Sigmoid colon (tissue), 7 donors: ENCODE results near the gene ABCA13. TPM values are rescaled to one million over a fixed set of nuclear protein-coding genes. Genes with fewer than 3 reads are reported as not detected.
"Not testable (repeated sequence)": the region's sequence is repeated elsewhere in the genome, so short reads cannot be mapped to it uniquely, and the experiment has no call there.

Experiments
- DNase-seq: peaks from one replicate; pipeline ENCODE4 v3.0.0-alpha.2; 2019
- H3K27ac ChIP-seq, 4 donors: fragments of 200-600 bp; sonication (generic); one replicate each; pipeline ENCODE4 v1.5.1; 2016 to 2019; ENCODE audit warnings: mild to moderate bottlenecking in 1 of 4
- H3K27me3 ChIP-seq, 3 donors: fragments of 200-600 bp; sonication (generic); one replicate each; pipeline ENCODE4 v1.5.1; 2019; ENCODE audit warnings: mild to moderate bottlenecking in 1 of 3
- H3K36me3 ChIP-seq, 4 donors: fragments of 200-600 bp; sonication (generic); one replicate each; pipeline ENCODE4 v1.5.1; 2016 to 2019
- H3K4me1 ChIP-seq, 4 donors: fragments of 200-600 bp; sonication (generic); one replicate each; pipeline ENCODE4 v1.5.1; 2017 to 2019
- H3K4me3 ChIP-seq, 4 donors: fragments of 200-600 bp; sonication (generic); one replicate each; pipeline ENCODE4 v1.5.1; 2017 to 2019; ENCODE audit warnings: mild to moderate bottlenecking in 2 of 4, moderate library complexity in 1 of 4
- H3K9me3 ChIP-seq, 4 donors: fragments of 200-600 bp in 3 of 4; sonication (generic) in 3 of 4; one replicate each; pipeline versions ENCODE4 v1.5.1 to v1.6.1; 2013 to 2019
- EP300 ChIP-seq, 4 donors: sonication (generic); formaldehyde crosslinking; IDR thresholded peaks; one replicate each; pipeline ENCODE4 v1.6.1; 2017; ENCODE audit warnings: antibody characterized with exemption in 4 of 4
- POLR2A ChIP-seq, 2 donors: fragments of 450-650 bp; IDR thresholded peaks; one replicate each; pipeline ENCODE4 v1.6.1; 2016; ENCODE audit warnings: antibody characterized with exemption in 2 of 2, mild to moderate bottlenecking in 2 of 2, moderate library complexity in 2 of 2
- POLR2AphosphoS5 ChIP-seq, 4 donors: sonication (generic); formaldehyde crosslinking; IDR thresholded peaks; one replicate each; pipeline ENCODE4 v1.6.1; 2017; ENCODE audit warnings: antibody characterized with exemption in 4 of 4
- WGBS, 2 donors: extraction: QIAGEN DNeasy Blood & Tissue Kit; methylation state at CpG; one replicate each; pipeline ENCODE4 v1.1.7; 2013; 5-methylcytosine and 5-hydroxymethylcytosine counted together
- intact Hi-C: fragments of 100-400 bp; cut with DNase I; formaldehyde crosslinking; loops from one replicate; pipeline ENCODE4 v1.15.1; 2023
- polyA plus RNA-seq, 3 donors: library from polyadenylated mRNA; stranded (reverse); fragments of 200-250 nt; gene quantifications; one replicate each; pipeline ENCODE4 v1.2.3, GENCODE V29; 2013
- total RNA-seq, 4 donors: library from RNA; depleted of rRNA; stranded (reverse); fragments of >200 nt; gene quantifications; one replicate each; pipeline ENCODE4 v1.1.0, GENCODE V29; 2016
- TF ChIP-seq, protein P1 (sequence below), 4 experiments: fragments of 450-650 bp in 3 of 4; fragments of 200-600 bp in 1 of 4; IDR thresholded peaks; one replicate each; pipeline ENCODE4 v1.5.1; 2016 to 2019; ENCODE audit warnings: antibody characterized with exemption in 4 of 4, mild to moderate bottlenecking in 3 of 4, moderate library complexity in 2 of 4
- donor health status: healthy with polysubstance abuse.
- donor health status: Bipolar disorder and iron deficiency.
- donor health status: healthy.

The ABCA13 gene
- total and polyA plus RNA-seq, 7 donors = under 0.01 to 0.71 (median 0.14) TPM; not detected in 2

- 15 to 57% methylated on average over 4 of the region's 4 CpGs for WGBS, 2 donors
- TF ChIP-seq EP300 (IDR thresholded peaks at IDR 0.05) = no peak
- no peak for TF ChIP-seq POLR2A (IDR thresholded peaks at IDR 0.05)
- TF ChIP-seq POLR2AphosphoS5 (IDR thresholded peaks at IDR 0.05) = no peak
- TF ChIP-seq, protein P1, sequence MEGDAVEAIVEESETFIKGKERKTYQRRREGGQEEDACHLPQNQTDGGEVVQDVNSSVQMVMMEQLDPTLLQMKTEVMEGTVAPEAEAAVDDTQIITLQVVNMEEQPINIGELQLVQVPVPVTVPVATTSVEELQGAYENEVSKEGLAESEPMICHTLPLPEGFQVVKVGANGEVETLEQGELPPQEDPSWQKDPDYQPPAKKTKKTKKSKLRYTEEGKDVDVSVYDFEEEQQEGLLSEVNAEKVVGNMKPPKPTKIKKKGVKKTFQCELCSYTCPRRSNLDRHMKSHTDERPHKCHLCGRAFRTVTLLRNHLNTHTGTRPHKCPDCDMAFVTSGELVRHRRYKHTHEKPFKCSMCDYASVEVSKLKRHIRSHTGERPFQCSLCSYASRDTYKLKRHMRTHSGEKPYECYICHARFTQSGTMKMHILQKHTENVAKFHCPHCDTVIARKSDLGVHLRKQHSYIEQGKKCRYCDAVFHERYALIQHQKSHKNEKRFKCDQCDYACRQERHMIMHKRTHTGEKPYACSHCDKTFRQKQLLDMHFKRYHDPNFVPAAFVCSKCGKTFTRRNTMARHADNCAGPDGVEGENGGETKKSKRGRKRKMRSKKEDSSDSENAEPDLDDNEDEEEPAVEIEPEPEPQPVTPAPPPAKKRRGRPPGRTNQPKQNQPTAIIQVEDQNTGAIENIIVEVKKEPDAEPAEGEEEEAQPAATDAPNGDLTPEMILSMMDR (IDR thresholded peaks at IDR 0.05) = no peak
- H3K4me1 ChIP-seq = no peaks in the 10 kb centered on the region
- no peak for DNase-seq
- peaks cover 0 to 1% (median 0%) of the 10 kb centered on the region in 4 donors for H3K9me3 ChIP-seq
- H3K27ac ChIP-seq = no peak overlapping the region
- H3K27me3 ChIP-seq = no peaks in the 10 kb centered on the region
- H3K36me3 ChIP-seq = no peaks in the 10 kb centered on the region
- no peak overlapping the region for H3K4me3 ChIP-seq
- intact Hi-C loops = no loop called here
Observed at GRCh38 chr7:48147078-48147591, 24.1 kb upstream of the ABCA13 start.

DNA sequence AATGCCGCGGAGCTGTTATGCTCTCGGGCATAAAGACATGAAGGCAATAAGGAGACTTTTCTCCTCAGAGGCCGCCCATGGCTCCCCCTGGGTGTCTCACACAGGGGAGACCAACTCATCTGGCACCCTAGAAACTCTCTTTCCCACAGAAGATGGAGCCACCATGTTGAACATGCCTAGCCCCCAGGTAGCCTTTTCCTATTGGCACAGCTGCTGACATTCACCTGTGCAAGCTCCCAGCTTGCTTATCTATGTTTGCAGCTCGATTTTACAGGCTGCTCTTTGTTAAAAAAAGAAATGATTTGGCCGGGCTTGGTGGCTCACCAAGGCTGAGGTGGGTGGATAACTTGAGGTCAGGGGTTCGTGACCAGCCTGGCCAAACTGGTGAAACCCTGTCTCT lies 23.6 kb upstream of the ABCA13 start:
- WGBS, 2 donors = 12 to 66% methylated on average over 7 of the region's 7 CpGs
- H3K9me3 ChIP-seq, DNase-seq, H3K27me3 ChIP-seq, intact Hi-C loops, H3K4me1 ChIP-seq, H3K36me3 ChIP-seq, H3K4me3 ChIP-seq, H3K27ac ChIP-seq: not testable (repeated sequence)

DNA sequence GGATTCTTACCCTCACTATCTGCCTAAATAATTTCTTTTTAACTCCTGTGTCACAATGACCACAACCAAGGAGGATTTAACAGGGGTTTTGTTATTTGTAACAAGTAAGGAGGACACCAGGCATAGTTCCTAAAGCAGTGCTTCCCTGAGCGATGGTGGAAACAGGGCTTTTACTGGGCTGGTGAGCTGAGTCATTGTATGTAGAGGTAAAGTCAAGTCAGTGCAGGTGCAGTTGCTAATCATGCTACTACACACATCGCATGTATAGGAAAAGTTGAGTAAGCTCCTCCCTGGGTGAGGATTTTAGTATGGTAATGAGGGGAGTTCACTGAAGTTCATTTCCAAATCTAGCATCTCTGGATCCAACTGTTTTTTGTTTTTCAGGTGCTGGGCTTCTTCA lies 22.9 kb upstream of the ABCA13 start:
- Histone ChIP-seq H3K27ac (no peak overlapping the region), H3K9me3 (no peaks in the 10 kb centered on the region), H3K36me3 (no peaks in the 10 kb centered on the region), H3K4me3 (no peak overlapping the region), H3K27me3 (no peaks in the 10 kb centered on the region), H3K4me1 (no peaks in the 10 kb centered on the region)
- TF ChIP-seq POLR2A (IDR thresholded peaks at IDR 0.05) (no peak), POLR2AphosphoS5 (IDR thresholded peaks at IDR 0.05) (no peak), EP300 (IDR thresholded peaks at IDR 0.05) (no peak)
- TF ChIP-seq, protein P1 (IDR thresholded peaks at IDR 0.05) = no peak
- intact Hi-C loops = no loop called here
- DNase-seq = no peak
- WGBS, 2 donors = 75 to 85% methylated on average over 2 of the region's 2 CpGs

DNA sequence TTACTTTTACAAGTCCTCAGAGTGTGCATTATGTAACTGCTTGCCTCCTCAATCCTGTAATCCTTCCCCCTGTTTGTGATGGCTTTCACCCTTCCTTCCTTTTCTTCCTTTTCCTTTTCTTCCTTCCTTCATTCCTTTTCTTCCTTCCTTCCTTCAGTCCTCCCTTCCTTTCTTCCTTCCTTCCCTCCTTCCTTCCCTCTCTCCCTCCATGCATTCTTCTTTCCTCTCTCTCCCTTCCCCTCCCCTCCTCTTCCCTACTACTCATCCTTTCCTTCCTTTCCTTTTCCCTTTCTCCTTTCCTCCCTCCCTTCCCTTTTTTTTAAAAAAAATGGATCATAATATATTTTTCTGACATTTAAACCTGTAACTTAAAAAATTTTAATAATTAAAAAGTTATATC lies 22.2 kb upstream of the ABCA13 start:
- H3K4me3 ChIP-seq = no peak overlapping the region
- no peaks in the 10 kb centered on the region for H3K27me3 ChIP-seq
- H3K27ac ChIP-seq = no peak overlapping the region
- no peaks in the 10 kb centered on the region for H3K36me3 ChIP-seq
- H3K9me3 ChIP-seq = no peaks in the 10 kb centered on the region
- intact Hi-C loops = no loop called here
- no peaks in the 10 kb centered on the region for H3K4me1 ChIP-seq
- TF ChIP-seq, protein P1 (IDR thresholded peaks at IDR 0.05) = no peak
- TF ChIP-seq POLR2AphosphoS5 (IDR thresholded peaks at IDR 0.05) (no peak), POLR2A (IDR thresholded peaks at IDR 0.05) (no peak), EP300 (IDR thresholded peaks at IDR 0.05) (no peak)
- no peak for DNase-seq

DNA sequence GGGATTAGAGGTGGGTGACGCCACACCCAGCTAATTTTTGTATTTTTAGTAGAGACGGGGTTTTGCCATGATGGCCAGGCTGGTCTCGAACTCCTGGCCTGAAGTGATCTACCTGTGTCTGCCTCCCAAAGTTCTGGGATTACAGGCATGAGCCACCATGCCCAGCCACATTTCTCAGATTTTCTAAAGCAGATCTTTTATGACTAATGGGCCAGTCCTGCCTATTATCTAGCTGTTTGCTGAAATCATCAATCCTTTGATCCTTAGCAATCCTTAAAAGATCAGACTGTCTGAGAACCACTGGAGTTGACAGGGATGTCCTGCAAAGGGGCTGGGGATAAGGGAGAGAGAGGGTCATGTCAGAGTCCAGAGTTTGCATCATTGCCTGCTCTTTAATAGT lies 21.2 kb upstream of the ABCA13 start:
- Histone ChIP-seq H3K4me3 (no peak overlapping the region), H3K27ac (no peak overlapping the region), H3K27me3 (no peaks in the 10 kb centered on the region), H3K36me3 (no peaks in the 10 kb centered on the region), H3K9me3 (no peaks in the 10 kb centered on the region), H3K4me1 (no peaks in the 10 kb centered on the region)
- DNase-seq = no peak
- 94 to 96% methylated on average over 3 of the region's 3 CpGs for WGBS, 2 donors
- intact Hi-C loops = no loop called here
- TF ChIP-seq, protein P1 (IDR thresholded peaks at IDR 0.05) = no peak
- no peak for TF ChIP-seq POLR2AphosphoS5 (IDR thresholded peaks at IDR 0.05)
- no peak for TF ChIP-seq POLR2A (IDR thresholded peaks at IDR 0.05)
- TF ChIP-seq EP300 (IDR thresholded peaks at IDR 0.05) = no peak
